Keratinocyte (primary cell): Measurements from ENCODE around the gene CWC27. TPM values are rescaled to one million over a fixed set of nuclear protein-coding genes. Genes with fewer than 3 reads are reported as not detected.

ENCODE experiments used
- DNase-seq: peaks from one replicate; pipeline ENCODE4 v3.0.0-alpha.2; 2011; ENCODE audit warnings: low read depth, missing footprints, low spot score
- FAIRE-seq: peaks from 2 replicates; lab custom pipeline; 2011; peaks lifted over from hg19 to GRCh38; lab: Jason Lieb, UNC
- H2AFZ ChIP-seq: 2 replicates; pipeline ENCODE4 v1.6.0; 2012; ENCODE audit warnings: low read length, control low read depth, inconsistent platforms; ENCODE audit not compliant: control insufficient read depth
- H3K27ac ChIP-seq: 2 replicates; pipeline ENCODE4 v1.5.1; 2011; ENCODE audit warnings: low read length; ENCODE audit not compliant: control insufficient read depth, insufficient read depth
- H3K27me3 ChIP-seq: 3 replicates; pipeline ENCODE4 v1.6.0; 2011; ENCODE audit warnings: low read length; ENCODE audit not compliant: control insufficient read depth, insufficient read depth; ENCODE audit errors: extremely low read depth
- H3K36me3 ChIP-seq, 2 experiments: 2 replicates in 1 of 2; 3 replicates in 1 of 2; pipeline ENCODE4 v1.5.1; 2011; ENCODE audit warnings: low read length in 2 of 2, mild to moderate bottlenecking in 1 of 2; ENCODE audit not compliant: control insufficient read depth in 2 of 2, insufficient read depth in 2 of 2; ENCODE audit errors: extremely low read depth in 1 of 2
- H3K4me1 ChIP-seq: 3 replicates; pipeline ENCODE4 v1.5.1; 2011; ENCODE audit warnings: low read length; ENCODE audit not compliant: control insufficient read depth, insufficient read depth; ENCODE audit errors: extremely low read depth
- H3K4me2 ChIP-seq: 3 replicates; pipeline ENCODE4 v1.6.0; 2011; ENCODE audit warnings: low read depth, low read length; ENCODE audit not compliant: control insufficient read depth, insufficient read depth; ENCODE audit errors: extremely low read depth
- H3K4me3 ChIP-seq, 3 experiments: fragments of 200-600 bp in 1 of 3; sonication (generic) in 1 of 3; 2 replicates in 2 of 3; 3 replicates in 1 of 3; pipeline ENCODE4 v1.5.1; 2011 to 2016; ENCODE audit warnings: low read length in 3 of 3, mild to moderate bottlenecking in 3 of 3, control low read depth in 2 of 3, inconsistent platforms in 1 of 3, low read depth in 1 of 3, mixed read lengths in 1 of 3, mixed run types in 1 of 3, moderate library complexity in 1 of 3; ENCODE audit not compliant: control insufficient read depth in 2 of 3, insufficient read depth in 2 of 3; ENCODE audit errors: extremely low read depth in 1 of 3
- H3K79me2 ChIP-seq: 2 replicates; pipeline ENCODE4 v1.6.0; 2012; ENCODE audit warnings: low read length; ENCODE audit not compliant: control insufficient read depth, insufficient read depth
- H3K9ac ChIP-seq: 3 replicates; pipeline ENCODE4 v1.6.0; 2011; ENCODE audit warnings: low read length; ENCODE audit not compliant: control insufficient read depth, insufficient read depth; ENCODE audit errors: extremely low read depth
- H3K9me1 ChIP-seq: 3 replicates; pipeline ENCODE4 v1.6.0; 2011; ENCODE audit warnings: low read length; ENCODE audit not compliant: control insufficient read depth, insufficient read depth; ENCODE audit errors: extremely low read depth
- H3K9me3 ChIP-seq: 2 replicates; pipeline ENCODE4 v1.5.1; 2012; ENCODE audit warnings: low read depth, low read length; ENCODE audit not compliant: control insufficient read depth
- H4K20me1 ChIP-seq: 3 replicates; pipeline ENCODE4 v1.6.0; 2011; ENCODE audit warnings: low read length; ENCODE audit not compliant: control insufficient read depth, insufficient read depth; ENCODE audit errors: extremely low read depth
- EZH2 ChIP-seq: IDR thresholded peaks from one replicate; pipeline ENCODE4 v1.6.1; 2012; ENCODE audit warnings: inconsistent platforms, mild to moderate bottlenecking, low read length, moderate library complexity
- dilution Hi-C: fragments of 300-500 bp; cut with MboI; formaldehyde crosslinking; loops from one replicate; pipeline ENCODE4 v1.7.0; 2020; ENCODE audit warnings: low sequenced_read_pairs; ENCODE audit not compliant: extremely low pct_ligation_motif_present
- polyA plus RNA-seq, 5 experiments: library from polyadenylated mRNA; depleted of rRNA in 3 of 5; stranded (reverse) in 3 of 5; stranded (forward) in 1 of 5; unstranded in 1 of 5; fragments of >200 nt; gene quantifications; 1 replicate in 1 of 5; 2 replicates in 3 of 5; 3 replicates in 1 of 5; pipeline versions ENCODE4 v1.2.1 to v1.2.3, GENCODE V29; 2011 to 2012; ENCODE audit warnings: missing spikeins in 2 of 5, low read depth in 1 of 5, low replicate concordance in 1 of 5
- TF ChIP-seq, protein P1 (sequence below), 3 experiments: IDR thresholded peaks in 1 of 3; conservative IDR thresholded peaks in 1 of 3; optimal IDR thresholded peaks in 1 of 3; 2 replicates in 2 of 3; 3 replicates in 1 of 3; pipeline versions ENCODE3 to v1.5.1; 2011; ENCODE audit warnings: low read length in 3 of 3, mild to moderate bottlenecking in 3 of 3, moderate library complexity in 2 of 3, control low read depth in 1 of 3, inconsistent platforms in 1 of 3; ENCODE audit not compliant: insufficient read depth in 2 of 3; ENCODE audit errors: extremely low read depth in 1 of 3

The CWC27 gene
- polyA plus RNA-seq, 1 donor (not counting 4 experiments of a cell fraction or from before 2014, with no cell fraction given): 31.8 TPM

DNA sequence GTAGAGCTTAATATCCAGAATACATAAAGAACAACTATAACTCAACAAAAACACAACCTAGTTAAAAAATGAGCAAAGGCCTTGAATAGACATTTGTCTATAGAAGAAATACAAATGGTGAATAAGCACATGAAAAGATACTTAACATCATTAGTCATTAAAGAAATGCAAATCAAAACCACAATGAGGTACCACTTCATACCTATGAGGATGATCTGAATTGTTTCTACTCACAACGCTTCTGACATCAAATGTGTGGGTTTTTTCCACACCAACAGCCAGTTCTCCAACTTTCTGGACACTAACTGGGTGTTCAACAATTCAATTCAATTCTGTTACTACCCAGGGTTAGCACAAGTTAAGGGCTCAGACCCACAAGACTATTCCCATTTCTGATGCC, 22.3 kb upstream of the CWC27 start:
- Histone ChIP-seq H3K9me3 (no peaks in the 10 kb centered on the region), H3K79me2 (peaks cover 21% of the 10 kb centered on the region), H2AFZ (no peak overlapping the region), H3K27me3 (no peaks in the 10 kb centered on the region), H3K27ac (no peak overlapping the region), H3K9ac (no peak overlapping the region), H3K4me3 (no peak overlapping the region), H3K36me3 (peaks cover 4 to 6% of the 10 kb centered on the region in 2 experiments), H3K4me1 (peaks cover 6% of the 10 kb centered on the region), H4K20me1 (no peaks in the 10 kb centered on the region), H3K9me1 (no peaks in the 10 kb centered on the region), H3K4me2 (no peak overlapping the region)
- dilution Hi-C loops: no loop called here
- FAIRE-seq (no peak), DNase-seq (no peak)
- no peak for TF ChIP-seq EZH2
- TF ChIP-seq, protein P1, sequence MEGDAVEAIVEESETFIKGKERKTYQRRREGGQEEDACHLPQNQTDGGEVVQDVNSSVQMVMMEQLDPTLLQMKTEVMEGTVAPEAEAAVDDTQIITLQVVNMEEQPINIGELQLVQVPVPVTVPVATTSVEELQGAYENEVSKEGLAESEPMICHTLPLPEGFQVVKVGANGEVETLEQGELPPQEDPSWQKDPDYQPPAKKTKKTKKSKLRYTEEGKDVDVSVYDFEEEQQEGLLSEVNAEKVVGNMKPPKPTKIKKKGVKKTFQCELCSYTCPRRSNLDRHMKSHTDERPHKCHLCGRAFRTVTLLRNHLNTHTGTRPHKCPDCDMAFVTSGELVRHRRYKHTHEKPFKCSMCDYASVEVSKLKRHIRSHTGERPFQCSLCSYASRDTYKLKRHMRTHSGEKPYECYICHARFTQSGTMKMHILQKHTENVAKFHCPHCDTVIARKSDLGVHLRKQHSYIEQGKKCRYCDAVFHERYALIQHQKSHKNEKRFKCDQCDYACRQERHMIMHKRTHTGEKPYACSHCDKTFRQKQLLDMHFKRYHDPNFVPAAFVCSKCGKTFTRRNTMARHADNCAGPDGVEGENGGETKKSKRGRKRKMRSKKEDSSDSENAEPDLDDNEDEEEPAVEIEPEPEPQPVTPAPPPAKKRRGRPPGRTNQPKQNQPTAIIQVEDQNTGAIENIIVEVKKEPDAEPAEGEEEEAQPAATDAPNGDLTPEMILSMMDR (optimal IDR thresholded peaks at IDR 0.05 in 1 of 3, IDR thresholded peaks at IDR 0.05 in 1 of 3, conservative IDR thresholded peaks at IDR 0.05 in 1 of 3; ENCODE audit: extremely low read depth in 1 of 3, insufficient read depth in 2 of 3, low read length in 3 of 3): no peak

GRCh38 chr5:64749385-64749784, 19.3 kb upstream of the CWC27 start:
- Histone ChIP-seq H3K4me1 (peaks cover 6% of the 10 kb centered on the region), H3K27me3 (no peaks in the 10 kb centered on the region), H3K36me3 (peaks cover 3 to 13% of the 10 kb centered on the region in 2 experiments), H2AFZ (no peak overlapping the region), H3K4me2 (no peak overlapping the region), H3K79me2 (peaks cover 22% of the 10 kb centered on the region), H3K9me3 (no peaks in the 10 kb centered on the region), H3K4me3 (no peak overlapping the region), H3K9me1 (no peaks in the 10 kb centered on the region), H3K9ac (no peak overlapping the region), H4K20me1 (peaks cover 3% of the 10 kb centered on the region), H3K27ac (no peak overlapping the region)
- FAIRE-seq (no peak), DNase-seq (no peak)
- dilution Hi-C loops: no loop called here
- TF ChIP-seq EZH2: no peak
- TF ChIP-seq, protein P1 (optimal IDR thresholded peaks at IDR 0.05 in 1 of 3, IDR thresholded peaks at IDR 0.05 in 1 of 3, conservative IDR thresholded peaks at IDR 0.05 in 1 of 3; ENCODE audit: extremely low read depth in 1 of 3, insufficient read depth in 2 of 3, low read length in 3 of 3): no peak
